ENCODE data around the gene PAPPA.

PAPPA gene

DNA sequence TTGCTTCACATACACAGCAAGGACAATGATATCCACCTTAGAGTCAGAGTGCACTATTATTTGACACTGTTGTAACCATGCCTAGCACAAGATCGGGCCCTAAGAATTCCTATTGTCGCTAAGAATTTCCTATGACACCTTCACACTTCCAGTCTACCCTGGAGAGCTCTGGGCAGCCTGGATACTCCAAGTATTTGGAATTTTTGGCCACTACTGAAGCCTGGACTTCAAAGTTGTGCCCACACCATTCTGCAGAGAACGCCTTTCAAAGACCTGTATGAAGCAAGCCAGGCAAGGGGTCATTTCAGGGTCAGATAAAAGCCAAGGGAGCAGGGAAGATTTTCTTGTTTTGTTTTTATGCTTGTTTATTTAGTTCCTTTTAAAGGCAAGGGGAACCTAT is 179.7 kb downstream of the PAPPA start:
- DNase-seq (ENCODE audit: extremely low spot score, insufficient read length, low read depth) = no peak

DNA sequence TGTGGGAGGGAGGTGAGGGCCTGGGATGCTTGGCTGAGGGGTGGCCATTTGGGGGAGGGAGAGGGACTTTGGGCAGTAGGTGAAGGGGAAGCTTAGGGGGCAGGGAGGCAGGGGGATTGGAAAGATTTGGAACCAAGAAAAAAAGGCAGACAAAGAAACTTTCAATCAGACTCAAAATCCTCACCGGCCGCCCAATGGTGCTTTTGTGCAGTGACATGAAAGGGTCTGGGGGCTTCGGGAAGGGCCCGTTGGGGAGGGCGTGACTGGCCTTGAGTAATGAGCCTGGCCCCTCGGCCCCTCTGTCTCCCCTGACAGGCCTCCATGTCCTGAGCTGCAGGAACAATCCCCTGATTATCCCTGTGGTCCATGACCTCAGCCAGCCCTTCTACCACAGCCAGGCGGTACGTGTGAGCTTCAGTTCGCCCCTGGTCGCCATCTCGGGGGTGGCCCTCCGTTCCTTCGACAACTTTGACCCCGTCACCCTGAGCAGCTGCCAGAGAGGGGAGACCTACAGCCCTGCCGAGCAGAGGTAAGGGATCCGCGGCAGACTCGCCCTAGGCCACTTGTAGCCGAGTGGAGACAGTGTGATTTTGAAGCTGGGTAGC is 181.1 kb downstream of the PAPPA start:
- DNase-seq (ENCODE audit: extremely low spot score, insufficient read length, low read depth) = no peak
- no peak for FAIRE-seq

More for the DNA sequence above, 179.7 kb downstream of the PAPPA start:
- no peak for FAIRE-seq

DNA sequence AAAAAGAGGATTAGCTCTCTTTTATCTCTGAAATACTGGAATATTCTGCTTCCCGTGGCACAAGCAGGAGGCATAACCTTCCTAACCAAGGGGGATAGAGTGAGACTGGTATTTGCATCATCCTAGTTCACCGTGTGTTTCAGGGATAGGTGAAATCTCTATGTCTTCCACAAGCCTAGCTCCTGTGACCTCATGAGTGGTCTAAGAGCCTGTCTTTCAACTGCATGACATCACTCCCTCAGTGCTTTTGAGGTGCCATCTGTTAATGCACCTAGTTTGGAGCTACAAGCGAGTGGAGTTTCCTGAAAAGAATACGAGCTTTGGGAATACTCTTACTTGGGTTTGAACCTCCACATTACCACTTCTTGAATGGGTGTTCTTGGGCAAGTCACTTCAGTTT is 181.8 kb downstream of the PAPPA start:
- DNase-seq (ENCODE audit: extremely low spot score, insufficient read length, low read depth) (no peak), FAIRE-seq (no peak)

DNA sequence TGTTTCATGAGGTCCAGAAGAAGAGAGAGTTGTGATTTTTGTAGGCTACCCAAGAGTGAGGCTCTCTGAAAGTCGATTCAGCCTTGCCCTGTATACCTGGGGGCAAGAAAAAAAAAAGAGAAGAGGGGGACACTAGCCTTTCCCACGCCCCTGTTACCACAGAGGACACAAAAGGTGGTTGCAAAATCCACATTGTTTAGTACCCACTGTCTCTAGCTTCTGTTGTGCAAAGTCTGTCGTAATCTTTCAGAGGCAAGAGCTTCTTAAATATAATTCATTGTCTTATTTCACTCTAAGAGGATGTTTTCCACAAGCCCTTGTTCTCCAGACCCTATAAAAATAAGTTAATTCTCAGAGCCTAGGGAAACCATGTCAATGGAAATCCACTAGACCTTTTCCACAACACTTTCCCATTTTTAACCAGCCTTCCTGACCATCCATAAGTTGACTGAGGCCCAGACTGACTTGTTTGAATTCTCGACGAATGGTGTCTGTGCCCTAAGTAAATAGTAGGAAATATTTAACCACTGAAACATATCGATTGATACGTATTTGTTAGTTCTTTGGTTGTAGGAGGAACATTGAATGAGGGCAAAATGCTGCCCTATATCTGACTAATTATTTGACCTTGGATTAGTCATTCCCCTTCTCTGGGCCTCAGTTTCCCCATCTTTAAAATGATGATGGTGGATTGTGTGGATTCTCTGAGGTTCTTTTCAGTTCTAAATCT is 182.7 kb downstream of the PAPPA start:
- DNase-seq (ENCODE audit: extremely low spot score, insufficient read length, low read depth) (no peak), FAIRE-seq (no peak)

DNA sequence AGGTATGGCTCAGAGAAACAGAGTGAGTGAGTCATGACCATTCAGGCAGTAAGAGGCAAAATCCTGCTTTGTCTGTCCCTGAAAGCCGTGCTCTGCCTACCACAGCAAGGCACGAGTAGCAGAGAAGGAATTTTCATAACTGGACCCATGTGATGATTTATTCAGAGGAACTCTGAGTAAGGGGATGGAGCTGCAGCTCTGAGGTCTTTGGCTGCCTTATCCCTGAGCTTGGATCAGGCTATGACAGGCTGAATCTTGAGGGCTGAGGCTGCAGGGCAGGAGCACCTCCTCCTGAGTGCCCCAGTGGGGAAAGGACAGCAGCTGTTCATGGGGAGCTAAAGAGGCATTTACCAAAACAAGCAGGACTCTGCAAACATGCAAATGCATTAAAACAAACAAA is 183.4 kb downstream of the PAPPA start:
- FAIRE-seq = no peak
- no peak for DNase-seq (ENCODE audit: extremely low spot score, insufficient read length, low read depth)

DNA sequence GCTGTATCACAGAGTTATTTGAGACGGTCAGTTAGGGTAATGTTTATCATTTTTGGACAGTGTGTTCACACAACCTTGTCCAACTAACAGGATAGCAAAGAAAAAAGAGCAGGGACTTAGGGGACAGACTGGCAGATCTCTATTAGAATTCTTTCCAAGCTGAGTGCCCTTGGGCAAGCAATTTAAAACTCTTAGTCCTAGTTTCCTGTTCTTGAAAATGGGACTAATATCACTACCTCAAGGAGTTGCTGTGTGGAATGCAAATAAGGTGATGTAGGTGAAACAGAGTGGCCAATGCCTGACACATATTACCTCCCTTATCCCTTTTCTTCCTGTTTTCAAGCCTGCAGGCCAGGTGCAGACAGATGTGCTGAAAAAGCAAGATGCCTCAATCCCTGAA is 186.7 kb downstream of the PAPPA start:
- no peak for DNase-seq (ENCODE audit: extremely low spot score, insufficient read length, low read depth)
- no peak for FAIRE-seq

DNA sequence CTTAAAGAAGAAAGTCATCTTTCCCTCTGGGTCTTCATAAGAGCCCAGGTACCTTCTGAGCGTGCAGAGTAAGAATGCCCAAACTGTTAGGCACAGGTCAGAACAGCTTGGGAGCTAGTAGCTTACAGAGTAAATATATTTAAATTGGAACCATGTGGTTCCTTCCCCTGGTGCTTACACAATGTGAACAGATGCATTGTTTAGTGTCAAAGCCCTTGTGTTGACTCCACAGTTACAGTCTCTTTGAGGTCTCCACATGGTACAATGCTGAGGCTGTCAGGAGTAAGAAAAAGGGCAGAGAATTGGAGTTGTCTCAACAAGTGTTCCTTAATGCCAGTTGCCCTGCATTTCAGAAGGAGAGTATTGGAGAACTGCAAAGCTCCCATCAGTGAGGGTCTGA is 188.5 kb downstream of the PAPPA start:
- DNase-seq (ENCODE audit: extremely low spot score, insufficient read length, low read depth) (no peak), FAIRE-seq (no peak)

DNA sequence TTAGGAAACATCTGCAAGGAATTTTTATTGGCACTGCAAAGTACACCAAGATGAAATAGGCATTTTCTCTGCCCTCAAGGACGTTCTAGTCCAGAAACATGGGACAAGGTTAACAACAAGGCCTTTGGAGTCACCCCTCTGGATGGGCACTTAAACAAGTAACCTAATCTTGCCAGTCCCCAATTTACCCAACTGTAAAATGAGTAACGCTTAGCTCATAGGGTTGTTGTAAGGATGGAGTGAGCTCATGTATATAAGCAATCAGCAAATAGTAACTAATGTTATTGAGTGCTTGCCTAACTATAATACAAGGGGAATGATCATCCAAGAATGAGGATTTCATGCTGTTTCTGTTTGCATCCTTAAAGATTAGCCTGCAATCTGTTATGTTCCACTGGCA is 189.3 kb downstream of the PAPPA start:
- DNase-seq (ENCODE audit: extremely low spot score, insufficient read length, low read depth) = no peak
- no peak for FAIRE-seq

DNA sequence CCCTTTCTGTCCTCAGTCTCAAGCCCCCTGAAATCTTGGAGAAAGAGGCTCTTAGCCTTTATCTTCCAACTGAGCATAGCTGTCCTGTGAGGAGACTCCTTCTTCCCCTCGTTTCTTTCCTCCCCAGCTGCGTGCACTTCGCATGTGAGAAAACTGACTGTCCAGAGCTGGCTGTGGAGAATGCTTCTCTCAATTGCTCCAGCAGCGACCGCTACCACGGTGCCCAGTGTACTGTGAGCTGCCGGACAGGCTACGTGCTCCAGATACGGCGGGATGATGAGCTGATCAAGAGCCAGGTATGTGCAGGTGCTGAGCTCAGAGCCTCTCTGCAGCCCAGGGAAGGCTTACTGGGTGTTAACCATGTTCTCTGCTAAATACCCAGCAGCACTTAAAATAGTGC is 190.8 kb downstream of the PAPPA start:
- FAIRE-seq (no peak), DNase-seq (ENCODE audit: extremely low spot score, insufficient read length, low read depth) (no peak)

DNA sequence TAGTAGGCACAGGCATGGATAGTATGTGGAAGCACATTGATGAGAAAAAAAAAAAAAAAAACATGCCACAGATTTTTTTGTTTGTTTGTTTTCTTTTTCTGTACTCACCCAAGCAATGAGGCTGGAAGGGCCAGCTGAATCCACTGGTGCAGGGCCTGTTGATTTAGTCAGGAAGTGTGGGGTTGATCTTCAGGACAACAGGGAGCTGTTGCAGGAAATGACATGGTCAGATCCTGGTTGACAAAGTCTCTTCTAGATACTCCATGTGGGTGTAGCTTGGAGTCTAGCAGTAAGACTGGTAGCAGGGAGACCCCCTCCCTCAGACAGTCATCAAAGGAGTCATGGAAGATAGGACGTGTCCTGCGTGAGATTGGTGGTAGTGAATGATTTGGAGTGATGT is 191.8 kb downstream of the PAPPA start:
- FAIRE-seq (no peak), DNase-seq (ENCODE audit: extremely low spot score, insufficient read length, low read depth) (no peak)

DNA sequence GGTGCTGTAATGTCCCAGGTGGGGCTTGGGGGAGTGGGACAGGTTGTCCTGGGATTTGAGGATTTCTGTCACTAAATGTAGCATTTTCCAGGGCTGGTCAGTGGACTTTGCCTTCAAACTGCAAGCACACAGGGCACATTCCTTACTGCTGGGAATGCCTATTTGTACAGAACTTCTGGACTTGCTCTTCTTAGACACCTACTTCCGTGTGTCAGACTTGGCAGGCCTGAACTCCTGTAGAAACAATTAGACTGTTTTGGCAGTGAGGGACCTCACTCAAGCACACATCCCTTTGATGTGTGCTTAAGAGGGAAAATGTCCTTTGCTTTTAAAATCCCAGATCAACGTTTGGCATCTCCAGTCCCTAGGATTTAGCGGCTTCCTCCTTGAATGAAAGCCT is 192.2 kb downstream of the PAPPA start:
- FAIRE-seq (no peak), DNase-seq (ENCODE audit: extremely low spot score, insufficient read length, low read depth) (no peak)

DNA sequence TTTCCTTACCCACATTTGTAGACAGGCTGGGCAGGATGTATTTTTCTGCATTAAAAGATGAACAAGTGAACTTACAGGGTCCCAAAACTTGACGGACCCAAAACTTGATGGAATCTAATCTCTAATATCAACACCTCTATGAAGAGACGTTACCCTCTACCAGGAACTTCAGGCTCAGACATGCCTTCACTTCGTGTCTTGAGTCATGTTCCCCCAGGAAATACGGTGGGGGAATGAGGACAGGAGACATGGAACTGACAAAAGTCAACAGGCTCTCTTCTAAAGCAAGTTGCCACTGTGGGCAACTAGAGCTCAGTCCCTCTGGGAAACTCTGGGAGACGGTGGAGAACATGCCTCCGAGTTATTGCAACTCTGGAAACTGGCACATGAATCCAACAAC is 196.1 kb downstream of the PAPPA start:
- no peak for FAIRE-seq
- DNase-seq (ENCODE audit: extremely low spot score, insufficient read length, low read depth) = no peak

DNA sequence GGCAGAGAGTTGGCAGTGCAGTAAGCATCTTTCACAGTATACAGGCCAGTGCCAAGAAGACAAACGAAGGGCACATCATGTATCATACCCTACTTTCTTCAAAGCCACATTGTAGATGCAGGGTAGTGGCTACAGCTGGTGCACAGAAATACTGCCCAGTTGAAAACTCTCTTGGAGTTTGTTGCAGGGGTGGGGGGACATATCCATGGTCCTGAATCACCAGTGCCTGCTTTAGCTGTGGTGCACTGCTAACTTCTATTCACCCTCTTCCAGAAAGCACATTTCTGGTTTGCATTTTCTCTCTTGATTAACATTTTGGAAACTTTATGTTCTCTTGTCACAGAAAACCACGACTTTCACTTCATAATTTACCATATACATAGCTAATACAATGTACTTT is 196.6 kb downstream of the PAPPA start:
- FAIRE-seq (no peak), DNase-seq (ENCODE audit: extremely low spot score, insufficient read length, low read depth) (no peak)

DNA sequence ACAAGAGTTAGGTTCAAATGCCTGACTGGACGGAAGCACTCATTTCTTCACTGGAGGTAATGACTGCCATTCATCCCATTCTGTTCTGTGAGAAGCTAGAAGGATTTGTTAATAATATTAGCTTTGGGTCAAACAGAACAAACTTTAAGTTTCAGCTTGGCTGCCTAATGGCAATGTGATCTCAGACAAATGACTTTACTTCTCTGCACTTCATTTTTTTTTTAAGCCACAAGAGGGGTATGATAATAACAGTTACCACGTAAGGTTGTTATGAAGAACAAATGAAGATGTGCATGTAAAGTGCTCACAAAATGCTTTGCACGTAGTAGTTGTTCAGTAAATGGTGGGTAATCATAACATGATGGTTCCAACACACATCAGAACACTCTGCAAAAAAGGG is 199.4 kb downstream of the PAPPA start:
- DNase-seq (ENCODE audit: extremely low spot score, insufficient read length, low read depth) = no peak
- FAIRE-seq = no peak

DNA sequence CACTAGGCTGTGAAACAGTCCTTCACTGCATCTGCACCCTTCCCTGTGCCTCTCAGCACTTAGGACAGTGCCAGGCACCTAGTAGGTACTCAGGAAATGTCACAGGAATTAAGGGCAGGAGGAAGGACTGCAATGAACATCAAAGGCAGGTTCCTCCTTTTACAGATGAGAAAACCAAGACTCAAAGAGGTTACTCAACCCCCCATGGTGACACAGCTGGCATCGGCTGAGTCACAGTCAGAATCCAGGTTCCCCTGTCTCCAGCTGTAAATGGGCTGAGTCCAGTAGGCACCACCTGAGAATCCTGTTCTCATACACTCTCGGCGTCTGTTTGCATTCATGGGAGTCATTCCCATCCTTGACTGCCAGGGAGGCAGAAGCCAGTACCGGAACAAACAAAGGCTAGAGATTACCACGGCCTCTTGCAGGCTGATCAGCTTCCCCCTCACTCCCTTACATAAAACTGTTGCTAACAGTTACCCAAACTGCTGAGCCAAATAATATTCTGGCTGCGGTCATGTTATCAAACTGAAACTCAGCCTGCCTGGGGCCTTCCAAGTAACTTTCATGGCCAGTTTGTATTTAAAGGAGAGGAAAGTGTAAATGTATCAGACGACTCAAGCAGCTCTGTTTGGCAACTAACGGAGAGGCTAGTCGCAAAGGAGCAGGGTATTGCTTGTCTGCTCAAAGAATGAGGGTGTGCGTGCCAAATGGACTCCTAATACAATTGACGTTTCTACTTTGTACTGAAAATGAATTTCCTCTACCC is 201.7 kb downstream of the PAPPA start:
- FAIRE-seq = no peak
- DNase-seq (ENCODE audit: extremely low spot score, insufficient read length, low read depth) = no peak

DNA sequence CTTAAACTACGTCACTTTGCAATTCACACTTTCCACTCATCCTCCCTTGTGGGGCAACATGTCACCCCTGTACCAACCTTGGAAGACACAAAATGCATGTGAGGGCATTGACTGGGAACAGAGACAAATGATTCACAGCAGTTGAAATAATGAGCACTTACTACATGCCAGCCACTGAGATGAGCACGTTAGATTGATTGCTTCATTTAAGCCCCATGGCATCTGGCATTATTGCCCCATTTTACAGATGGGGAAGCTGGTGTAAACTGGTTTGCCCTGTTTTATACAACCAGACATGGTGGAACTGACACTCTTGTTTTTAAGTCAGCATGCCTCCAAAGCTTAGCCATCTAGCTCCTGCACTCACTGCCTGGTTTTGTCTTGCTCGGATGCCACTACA is 204.7 kb downstream of the PAPPA start:
- FAIRE-seq (no peak), DNase-seq (ENCODE audit: extremely low spot score, insufficient read length, low read depth) (no peak)

DNA sequence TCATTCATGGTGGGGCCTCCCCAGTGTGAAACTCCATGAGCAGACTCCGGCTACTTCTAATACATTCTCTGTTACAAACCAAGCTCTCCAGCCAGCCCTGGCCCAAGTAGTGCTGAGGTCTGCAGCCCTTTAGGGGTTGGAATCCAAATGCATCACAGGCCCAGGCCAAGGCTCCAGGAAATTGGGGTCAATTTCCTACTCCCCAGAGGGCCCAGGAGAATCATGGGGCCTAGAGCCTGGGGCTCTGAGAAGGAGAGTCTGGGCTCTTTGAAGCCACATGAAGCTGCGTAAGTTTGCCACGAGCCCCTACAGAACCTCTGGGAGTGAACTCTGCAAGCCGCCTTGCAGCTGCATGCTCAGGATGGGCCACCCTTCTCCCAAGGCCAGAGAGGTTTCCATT is 206.4 kb downstream of the PAPPA start:
- no peak for DNase-seq (ENCODE audit: extremely low spot score, insufficient read length, low read depth)
- no peak for FAIRE-seq

DNA sequence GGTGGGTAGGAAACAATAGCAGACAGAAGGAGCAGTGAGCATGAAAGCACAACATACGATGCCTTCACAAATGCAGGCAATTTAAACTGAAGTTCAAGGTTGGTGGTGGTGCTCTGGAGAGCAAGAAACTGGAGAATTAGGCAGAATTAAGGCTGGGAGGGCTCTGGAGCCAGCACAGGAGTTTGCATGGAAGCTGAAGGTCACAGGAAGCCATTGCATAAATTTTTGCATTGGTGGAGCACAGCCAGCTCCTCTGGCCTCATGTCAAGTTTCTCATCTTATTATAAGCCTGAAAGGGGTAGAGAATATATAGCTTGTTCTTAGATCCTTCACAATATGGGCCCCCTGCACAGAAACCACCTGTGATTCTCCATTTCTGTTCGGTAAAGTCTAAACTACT is 207.4 kb downstream of the PAPPA start:
- DNase-seq (ENCODE audit: extremely low spot score, insufficient read length, low read depth) (no peak), FAIRE-seq (no peak)

DNA sequence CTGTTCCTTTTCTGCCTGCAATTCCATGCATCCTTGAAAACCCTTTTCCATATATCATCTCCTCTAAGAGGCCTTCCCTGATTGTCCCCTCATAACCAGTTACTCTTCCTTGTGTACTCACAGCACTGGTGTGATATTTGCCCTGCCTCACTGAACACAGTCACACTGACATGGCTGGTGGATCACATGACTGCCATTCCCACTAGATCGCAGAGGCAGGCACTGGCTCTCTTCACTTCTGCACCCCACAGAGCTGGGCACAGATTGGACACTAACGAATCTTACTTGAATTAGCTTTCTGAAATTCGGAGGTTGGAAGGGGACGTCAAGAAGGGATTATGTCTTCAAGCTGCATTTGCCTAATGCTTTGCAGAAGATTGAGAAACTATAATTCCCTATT is 208.0 kb downstream of the PAPPA start:
- FAIRE-seq = no peak
- no peak for DNase-seq (ENCODE audit: extremely low spot score, insufficient read length, low read depth)

DNA sequence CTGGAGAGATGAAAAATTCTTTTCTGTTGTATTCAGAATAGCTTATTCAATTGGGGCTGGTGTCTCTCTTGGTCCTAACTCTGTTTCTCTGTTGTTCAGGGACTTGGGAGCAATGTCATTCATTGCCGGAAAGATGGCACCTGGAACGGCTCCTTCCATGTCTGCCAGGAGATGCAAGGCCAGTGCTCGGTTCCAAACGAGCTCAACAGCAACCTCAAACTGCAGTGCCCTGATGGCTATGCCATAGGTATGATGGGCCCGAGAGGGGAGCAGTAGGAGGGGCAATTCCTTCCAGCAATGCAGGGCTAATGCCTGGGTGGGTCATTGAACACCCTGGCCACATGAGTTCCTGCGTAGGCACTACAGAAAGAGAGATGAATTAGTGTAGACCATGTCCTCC is 208.9 kb downstream of the PAPPA start:
- no peak for DNase-seq (ENCODE audit: extremely low spot score, insufficient read length, low read depth)
- FAIRE-seq = no peak

DNA sequence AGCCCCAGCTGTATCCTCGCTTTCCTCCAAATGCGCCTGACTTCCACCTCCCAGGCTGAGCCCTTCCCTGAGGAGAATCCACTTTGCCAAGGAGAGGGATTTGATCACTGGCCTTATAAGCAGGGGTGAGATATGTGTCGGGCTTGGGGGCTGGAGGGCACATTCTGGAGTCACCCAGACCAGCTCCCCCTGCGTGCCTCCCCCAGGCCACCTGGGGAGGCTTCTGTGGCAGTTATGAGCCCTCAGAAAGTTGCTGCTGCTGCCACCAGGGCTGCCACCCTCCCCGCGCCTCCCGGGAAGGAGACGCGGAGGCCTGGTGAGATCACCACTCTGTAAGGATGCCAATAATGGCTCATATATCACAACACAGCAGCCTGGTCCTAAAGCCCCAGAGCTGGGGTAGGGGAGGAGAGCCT is 211.5 kb downstream of the PAPPA start:
- no peak for FAIRE-seq
- no peak for DNase-seq (ENCODE audit: extremely low spot score, insufficient read length, low read depth)

Data from GM18507 (cell line).